HepG2 (cell line): ENCODE results near the gene SMAD2. TPM values are rescaled to one million over a fixed set of nuclear protein-coding genes. Genes with fewer than 3 reads are reported as not detected.

Experiments used
- ATAC-seq: fragments of 200-7000 bp; cut with Tn5 transposase; 3 replicates; pipeline ENCODE4 v1.9.1; 2020; ENCODE audit warnings: mild to moderate bottlenecking, moderate library complexity
- BruUV-seq: library from RNA; stranded (reverse); fragments of 400-500 nt; replicated peaks from 2 replicates; lab custom pipeline; 2021; lab: Mats Ljungman, UMichigan
- CTCF ChIA-PET: fragments of 300-600 bp; formaldehyde crosslinking; extraction: SDS; loops from one replicate; lab custom pipeline; 2021; ENCODE audit warnings: low total read pairs, inconsistent platforms, low intra/inter-chr PET ratio; lab: Yijun Ruan, JAX
- POLR2A ChIA-PET: fragments of 350-600 bp; sonication (Branson Sonifier 250); formaldehyde crosslinking; loops from one replicate; lab custom pipeline; 2020; ENCODE audit warnings: antibody characterized with exemption, inconsistent platforms; lab: Yijun Ruan, JAX
- DNase-seq: peaks from one replicate; pipeline ENCODE4 v3.0.0-alpha.2; 2015; ENCODE audit warnings: low spot score
- FAIRE-seq: peaks from 3 replicates; lab custom pipeline; 2011; peaks lifted over from hg19 to GRCh38; lab: Jason Lieb, UNC
- H2AFZ ChIP-seq: one replicate; pipeline ENCODE4 v1.6.1; 2011; ENCODE audit warnings: low read length, inconsistent platforms
- H3K27ac ChIP-seq: fragments of 300-600 bp; 3 replicates; pipeline ENCODE4 v1.8.0; 2011; ENCODE audit warnings: mixed run types, mild to moderate bottlenecking, mixed read lengths, low read length, inconsistent platforms; ENCODE audit not compliant: insufficient read depth; ENCODE audit errors: extremely low read length
- H3K27me3 ChIP-seq, 2 experiments: fragments of 200-600 bp in 1 of 2; 2 replicates in 1 of 2; 3 replicates in 1 of 2; pipeline versions ENCODE4 v1.6.0 to v1.8.0; 2011; ENCODE audit warnings: low read length in 2 of 2, mild to moderate bottlenecking in 2 of 2, moderate library complexity in 2 of 2, inconsistent platforms in 1 of 2; ENCODE audit not compliant: insufficient read depth in 2 of 2, control insufficient read depth in 1 of 2
- H3K36me3 ChIP-seq, 2 experiments: fragments of 200-600 bp in 1 of 2; replicated peaks in 1 of 2; 2 replicates in 1 of 2; 3 replicates in 1 of 2; pipeline versions ENCODE4 v1.5.1 to v1.8.0; 2011; ENCODE audit warnings: low read length in 2 of 2, inconsistent platforms in 1 of 2; ENCODE audit not compliant: insufficient read depth in 2 of 2, control insufficient read depth in 1 of 2
- H3K4me1 ChIP-seq: 2 replicates; pipeline ENCODE4 v1.5.1; 2012; ENCODE audit warnings: low read length, inconsistent platforms; ENCODE audit not compliant: insufficient read depth
- H3K4me2 ChIP-seq: 2 replicates; pipeline ENCODE4 v1.6.0; 2011; ENCODE audit warnings: low read depth, low read length, inconsistent platforms
- H3K4me3 ChIP-seq, 3 experiments: fragments of 200-600 bp in 1 of 3; sonication (generic), shearing (Covaris generic) in 1 of 3; replicated peaks in 1 of 3; 2 replicates each; pipeline ENCODE4 v1.5.1; 2011 to 2016; ENCODE audit warnings: low read length in 3 of 3, inconsistent platforms in 2 of 3, low read depth in 2 of 3, mild to moderate bottlenecking in 2 of 3, control low read depth in 1 of 3, mixed read lengths in 1 of 3; ENCODE audit not compliant: insufficient read depth in 1 of 3
- H3K79me2 ChIP-seq: one replicate; pipeline ENCODE4 v1.6.1; 2011; ENCODE audit warnings: low read length, inconsistent platforms; ENCODE audit not compliant: insufficient read depth
- H3K9ac ChIP-seq: 2 replicates; pipeline ENCODE4 v1.6.0; 2011; ENCODE audit warnings: mild to moderate bottlenecking, low read depth, low read length, inconsistent platforms; ENCODE audit not compliant: insufficient read depth
- H3K9me3 ChIP-seq: 2 replicates; pipeline ENCODE4 v1.5.1; 2012; ENCODE audit warnings: mild to moderate bottlenecking, low read length
- H4K20me1 ChIP-seq: 2 replicates; pipeline ENCODE4 v1.6.0; 2011; ENCODE audit warnings: inconsistent platforms, mild to moderate bottlenecking, low read length, moderate library complexity; ENCODE audit not compliant: insufficient read depth
- CCAR2 ChIP-seq: fragments of 200-400 bp; formaldehyde crosslinking; optimal IDR thresholded peaks from 2 replicates; pipeline ENCODE3; 2018; ENCODE audit warnings: low read depth, mild to moderate bottlenecking, low read length, moderate library complexity
- DZIP1 ChIP-seq: sonication (generic); formaldehyde crosslinking; IDR thresholded peaks from 2 replicates; pipeline ENCODE4 v1.5.0; 2020; ENCODE audit warnings: mild to moderate bottlenecking, missing genetic modification reagents
- EED ChIP-seq: sonication (generic); formaldehyde crosslinking; IDR thresholded peaks from 2 replicates; pipeline ENCODE4 v1.5.0; 2020; ENCODE audit warnings: mild to moderate bottlenecking, missing genetic modification reagents
- HNF4A ChIP-seq: sonication (generic); formaldehyde crosslinking; IDR thresholded peaks from 2 replicates; pipeline ENCODE4 v1.4.0; 2020; ENCODE audit warnings: missing genetic modification reagents
- IKZF1 ChIP-seq: fragments of 450-650 bp; IDR thresholded peaks from 2 replicates; pipeline ENCODE4 v1.7.1; 2016
- KDM2A ChIP-seq: sonication (generic); formaldehyde crosslinking; IDR thresholded peaks from 2 replicates; pipeline ENCODE4 v1.4.0; 2020; ENCODE audit warnings: low read depth, missing genetic modification reagents, borderline replicate concordance
- MAZ ChIP-seq, 2 experiments: sonication (generic) in 1 of 2; formaldehyde crosslinking in 1 of 2; IDR thresholded peaks; 2 replicates each; pipeline versions ENCODE4 v1.5.0 to v1.6.1; 2012 to 2020; ENCODE audit warnings: low read depth in 2 of 2, mild to moderate bottlenecking in 2 of 2, borderline replicate concordance in 1 of 2, improper control_type of control experiment in 1 of 2, low read length in 1 of 2, missing genetic modification reagents in 1 of 2, moderate library complexity in 1 of 2
- MED13 ChIP-seq: sonication (generic); formaldehyde crosslinking; IDR thresholded peaks from 2 replicates; pipeline ENCODE4 v1.5.0; 2020; ENCODE audit warnings: missing genetic modification reagents
- RXRB ChIP-seq: IDR thresholded peaks from 2 replicates; pipeline ENCODE4 v1.6.1; 2016; ENCODE audit warnings: borderline replicate concordance, missing genetic modification reagents, missing compliant biosample characterization
- SIN3A ChIP-seq: IDR thresholded peaks from 2 replicates; pipeline ENCODE4 v1.6.1; 2011; ENCODE audit warnings: low read depth, mild to moderate bottlenecking, control low read depth, low read length, borderline replicate concordance
- SMYD3 ChIP-seq: sonication (generic); formaldehyde crosslinking; IDR thresholded peaks from 2 replicates; pipeline ENCODE4 v1.8.1; 2023; ENCODE audit warnings: mild to moderate bottlenecking, missing genetic modification reagents
- TGIF2 ChIP-seq: IDR thresholded peaks from 2 replicates; pipeline ENCODE4 v1.6.1; 2016; ENCODE audit warnings: control low read depth, missing compliant biosample characterization
- TIGD3 ChIP-seq: sonication (generic); formaldehyde crosslinking; IDR thresholded peaks from 2 replicates; pipeline ENCODE4 v1.5.1; 2020; ENCODE audit warnings: mild to moderate bottlenecking, missing genetic modification reagents, borderline replicate concordance
- ZNF232 ChIP-seq: sonication (generic); formaldehyde crosslinking; IDR thresholded peaks from 2 replicates; pipeline ENCODE4 v1.4.0; 2020; ENCODE audit warnings: missing genetic modification reagents, borderline replicate concordance
- ZNF530 ChIP-seq: sonication (generic); formaldehyde crosslinking; IDR thresholded peaks from 2 replicates; pipeline ENCODE4 v1.5.0; 2020; ENCODE audit warnings: low read depth, mild to moderate bottlenecking, missing genetic modification reagents
- ZNF687 ChIP-seq: sonication (generic); formaldehyde crosslinking; IDR thresholded peaks from 2 replicates; pipeline ENCODE4 v1.5.1; 2020; ENCODE audit warnings: mild to moderate bottlenecking, missing genetic modification reagents, moderate library complexity
- ZNF747 ChIP-seq: sonication (generic); formaldehyde crosslinking; IDR thresholded peaks from 2 replicates; pipeline ENCODE4 v1.8.1; 2023; ENCODE audit warnings: missing genetic modification reagents, mild to moderate bottlenecking, borderline replicate concordance
- ZNF839 ChIP-seq: sonication (generic); formaldehyde crosslinking; IDR thresholded peaks from 2 replicates; pipeline ENCODE4 v1.4.0; 2020; ENCODE audit warnings: missing genetic modification reagents, mild to moderate bottlenecking, borderline replicate concordance
- WGBS: methylation state at CpG from one replicate; pipeline ENCODE4 v1.1.6; 2017; ENCODE audit warnings: low lambda C conversion rate; 5-methylcytosine and 5-hydroxymethylcytosine counted together
- in situ Hi-C: cut with HindIII; loops from 2 replicates; pipeline ENCODE4 v1.10.0; 2017; ENCODE audit warnings: low pct_unique_long_range_greater_than_20kb; ENCODE audit not compliant: extremely low pct_ligation_motif_present
- intact Hi-C: fragments of 100-400 bp; cut with micrococcal nuclease; formaldehyde crosslinking; loops from one replicate; pipeline ENCODE4 v1.10.0; 2022; ENCODE audit not compliant: unreplicated experiment
- polyA plus RNA-seq, 8 experiments: library from polyadenylated mRNA; depleted of rRNA in 3 of 8; stranded (reverse) in 7 of 8; unstranded in 1 of 8; fragments of >200 nt; fragmentation: Illumina TruSeq in 4 of 8; extraction: Trizol in 4 of 8; gene quantifications; 2 replicates each; pipeline versions ENCODE4 v1.2.1 to v1.2.3, GENCODE V29; 2011 to 2016; ENCODE audit warnings: low read depth in 4 of 8, missing spikeins in 1 of 8, mixed read lengths in 1 of 8; ENCODE audit not compliant: insufficient read depth in 1 of 8
- total RNA-seq, 5 experiments: library from RNA; depleted of rRNA; stranded (reverse); fragments of >200 nt; fragmentation: Illumina TruSeq; extraction: Trizol; gene quantifications; 2 replicates each; pipeline ENCODE4 v1.2.3, GENCODE V29; 2016; ENCODE audit warnings: low read depth in 1 of 5

SMAD2 gene
- total and polyA plus RNA-seq, 2 of the 13 experiments (the other 11 are each of a cell fraction or from before 2014, with no cell fraction given): 40.2 to 96.2 TPM

- in situ Hi-C loops: no loop called here
- ChIA-PET POLR2A (no interaction called here), CTCF (no interaction called here)
- Histone ChIP-seq H3K79me2 (no peaks in the 10 kb centered on the region), H2AFZ (no peak overlapping the region), H3K9ac (no peak overlapping the region), H3K27me3 (peaks cover 0 to 9% of the 10 kb centered on the region in 2 experiments; a peak in 1 of 5 replicates), H3K4me2 (no peak overlapping the region), H3K9me3 (no peaks in the 10 kb centered on the region), H3K27ac (no peak overlapping the region), H3K4me1 (no peaks in the 10 kb centered on the region), H4K20me1 (no peaks in the 10 kb centered on the region), H3K36me3 (no peaks in the 10 kb centered on the region), H3K4me3 (no peak overlapping the region)
- ATAC-seq (no peak), DNase-seq (no peak), FAIRE-seq (no peak)
- no TSS peak for BruUV-seq
- 54% methylated on average over 4 of the region's 4 CpGs for WGBS
- intact Hi-C loops: no loop called here
- TF ChIP-seq TIGD3 (CRISPR knock-in tag): no peak
- TF ChIP-seq ZNF530 (CRISPR knock-in tag): no peak
- no peak for TF ChIP-seq EED (CRISPR knock-in tag)
- TF ChIP-seq DZIP1 (CRISPR knock-in tag): no peak
- TF ChIP-seq TGIF2 (CRISPR knock-in tag): no peak
- no peak for TF ChIP-seq MAZ (IDR thresholded peaks at IDR 0.05; ENCODE audit: borderline replicate concordance, low read depth, low read length)
- TF ChIP-seq MAZ (CRISPR knock-in tag; IDR thresholded peaks at IDR 0.05; ENCODE audit: low read depth): no peak
- TF ChIP-seq HNF4A (CRISPR knock-in tag): no peak
- no peak for TF ChIP-seq IKZF1
- TF ChIP-seq ZNF839 (CRISPR knock-in tag): no peak
- TF ChIP-seq CCAR2: no peak
- no peak for TF ChIP-seq ZNF232 (CRISPR knock-in tag)
- TF ChIP-seq SIN3A: no peak
- no peak for TF ChIP-seq KDM2A (CRISPR knock-in tag)
- no peak for TF ChIP-seq SMYD3 (CRISPR knock-in tag)
- TF ChIP-seq MED13 (CRISPR knock-in tag): no peak
- TF ChIP-seq RXRB (CRISPR knock-in tag): no peak
- no peak for TF ChIP-seq ZNF687 (CRISPR knock-in tag)
- no peak for TF ChIP-seq ZNF747 (CRISPR knock-in tag)
These were observed 38.3 kb upstream of the SMAD2 start for GRCh38 chr18:47968721-47969120.
